MM.1S (cell line): Measurements from ENCODE around the gene VANGL2.

Source experiments
- DNase-seq: peaks from one replicate; pipeline ENCODE4 v3.0.0-alpha.2; 2015
- H2AFZ ChIP-seq: fragments of 300-600 bp; sonication (generic); 2 replicates; pipeline ENCODE4 v1.6.0; 2016; ENCODE audit warnings: antibody characterized with exemption, low read length
- H3F3A ChIP-seq: fragments of 300-600 bp; sonication (generic); 2 replicates; pipeline ENCODE4 v1.6.1; 2016; ENCODE audit warnings: mild to moderate bottlenecking, antibody characterized with exemption, low read length, moderate library complexity, mixed read lengths; ENCODE audit not compliant: insufficient read depth
- H3K27ac ChIP-seq: fragments of 300-600 bp; sonication (generic); 2 replicates; pipeline ENCODE4 v1.5.1; 2016; ENCODE audit warnings: mild to moderate bottlenecking, low read length
- H3K27me3 ChIP-seq: fragments of 300-600 bp; sonication (generic); replicated peaks from 2 replicates; pipeline ENCODE4 v1.6.0; 2016; ENCODE audit warnings: low read length; ENCODE audit not compliant: insufficient read depth
- H3K36me3 ChIP-seq: fragments of 300-600 bp; sonication (generic); replicated peaks from 2 replicates; pipeline ENCODE4 v1.6.1; 2016; ENCODE audit warnings: mild to moderate bottlenecking, low read length, mixed read lengths; ENCODE audit not compliant: insufficient read depth
- H3K4me1 ChIP-seq: fragments of 300-600 bp; sonication (generic); 2 replicates; pipeline ENCODE4 v1.6.1; 2016; ENCODE audit warnings: low read length, mixed read lengths
- H3K4me2 ChIP-seq: fragments of 300-600 bp; sonication (generic); 2 replicates; pipeline ENCODE4 v1.6.0; 2016; ENCODE audit warnings: low read depth, low read length
- H3K4me3 ChIP-seq: fragments of 300-600 bp; sonication (generic); 2 replicates; pipeline ENCODE4 v1.5.1; 2016; ENCODE audit warnings: low read length, mixed read lengths
- H3K79me2 ChIP-seq: fragments of 300-600 bp; sonication (generic); 2 replicates; pipeline ENCODE4 v1.6.1; 2016; ENCODE audit warnings: mixed run types, low read length, mixed read lengths
- H3K9ac ChIP-seq: fragments of 300-600 bp; sonication (generic); 2 replicates; pipeline ENCODE4 v1.6.1; 2016; ENCODE audit warnings: low read length, mixed read lengths
- H3K9me2 ChIP-seq: fragments of 300-600 bp; sonication (generic); replicated peaks from 2 replicates; pipeline ENCODE4 v1.6.1; 2016; ENCODE audit warnings: mild to moderate bottlenecking, low read length, mixed read lengths; ENCODE audit not compliant: insufficient read depth
- H3K9me3 ChIP-seq: fragments of 300-600 bp; sonication (generic); replicated peaks from 2 replicates; pipeline ENCODE4 v1.6.1; 2016; ENCODE audit warnings: mild to moderate bottlenecking, low read length, mixed read lengths; ENCODE audit not compliant: insufficient read depth
- H4K20me1 ChIP-seq: fragments of 300-600 bp; sonication (generic); 2 replicates; pipeline ENCODE4 v1.6.1; 2016; ENCODE audit warnings: mild to moderate bottlenecking, low read length, moderate library complexity, mixed read lengths; ENCODE audit not compliant: insufficient read depth
- EZH2 ChIP-seq: fragments of 300-600 bp; sonication (generic); optimal IDR thresholded peaks from 2 replicates; pipeline ENCODE3; 2017; ENCODE audit warnings: low read depth, mild to moderate bottlenecking, antibody characterized with exemption, low read length, mixed read lengths
- EZH2phosphoT487 ChIP-seq: fragments of 300-600 bp; sonication (generic); IDR thresholded peaks from 2 replicates; pipeline ENCODE4 v1.6.1; 2018; ENCODE audit warnings: antibody characterized with exemption, low read length
- TF ChIP-seq, protein P1 (sequence below): fragments of 300-600 bp; sonication (generic); IDR thresholded peaks from 2 replicates; pipeline ENCODE4 v1.5.1; 2016; ENCODE audit warnings: antibody characterized with exemption, low read length, mixed read lengths

The VANGL2 gene

DNA sequence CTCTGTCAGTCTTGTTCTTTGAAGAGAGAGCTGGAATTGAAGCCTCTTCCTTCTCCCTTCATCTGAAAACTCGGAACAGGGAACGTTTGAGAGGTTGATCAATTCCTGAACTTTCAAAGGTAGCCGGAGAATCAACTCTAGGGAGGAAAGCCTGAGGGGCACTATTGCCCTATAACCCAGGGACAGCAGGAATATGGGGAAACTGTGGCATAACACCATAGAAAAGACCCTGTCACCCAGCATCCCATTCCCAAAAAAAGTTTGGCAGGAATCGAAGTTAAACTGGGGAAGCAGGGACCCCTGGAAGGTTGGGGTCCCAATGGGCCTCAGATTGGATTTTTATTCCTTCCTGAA is 38.6 kb upstream of the VANGL2 start:
- H4K20me1 ChIP-seq, result no peaks in the 10 kb centered on the region
- no peak overlapping the region for H3K4me3 ChIP-seq
- H3K79me2 ChIP-seq, result no peaks in the 10 kb centered on the region
- H3K36me3 ChIP-seq, result no peaks in the 10 kb centered on the region; the same call in 1 of the 2 replicates
- no peak overlapping the region for H3K27ac ChIP-seq
- no peaks in the 10 kb centered on the region for H3K27me3 ChIP-seq
- no peaks in the 10 kb centered on the region for H3K9me3 ChIP-seq
- no peaks in the 10 kb centered on the region for H3K4me1 ChIP-seq
- H2AFZ ChIP-seq, result no peak overlapping the region
- no peak for DNase-seq
- no peak overlapping the region for H3K4me2 ChIP-seq
- H3K9ac ChIP-seq, result no peak overlapping the region
- TF ChIP-seq EZH2 (no peak), EZH2phosphoT487 (no peak)
- TF ChIP-seq, protein P1, sequence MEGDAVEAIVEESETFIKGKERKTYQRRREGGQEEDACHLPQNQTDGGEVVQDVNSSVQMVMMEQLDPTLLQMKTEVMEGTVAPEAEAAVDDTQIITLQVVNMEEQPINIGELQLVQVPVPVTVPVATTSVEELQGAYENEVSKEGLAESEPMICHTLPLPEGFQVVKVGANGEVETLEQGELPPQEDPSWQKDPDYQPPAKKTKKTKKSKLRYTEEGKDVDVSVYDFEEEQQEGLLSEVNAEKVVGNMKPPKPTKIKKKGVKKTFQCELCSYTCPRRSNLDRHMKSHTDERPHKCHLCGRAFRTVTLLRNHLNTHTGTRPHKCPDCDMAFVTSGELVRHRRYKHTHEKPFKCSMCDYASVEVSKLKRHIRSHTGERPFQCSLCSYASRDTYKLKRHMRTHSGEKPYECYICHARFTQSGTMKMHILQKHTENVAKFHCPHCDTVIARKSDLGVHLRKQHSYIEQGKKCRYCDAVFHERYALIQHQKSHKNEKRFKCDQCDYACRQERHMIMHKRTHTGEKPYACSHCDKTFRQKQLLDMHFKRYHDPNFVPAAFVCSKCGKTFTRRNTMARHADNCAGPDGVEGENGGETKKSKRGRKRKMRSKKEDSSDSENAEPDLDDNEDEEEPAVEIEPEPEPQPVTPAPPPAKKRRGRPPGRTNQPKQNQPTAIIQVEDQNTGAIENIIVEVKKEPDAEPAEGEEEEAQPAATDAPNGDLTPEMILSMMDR, result no peak
- no peaks in the 10 kb centered on the region for H3F3A ChIP-seq
- no peaks in the 10 kb centered on the region for H3K9me2 ChIP-seq

GRCh38 chr1:160362168-160362957 is 38.0 kb upstream of the VANGL2 start:
- Histone ChIP-seq H3K79me2 (no peaks in the 10 kb centered on the region), H2AFZ (no peak overlapping the region), H3K4me3 (no peak overlapping the region), H3K9me3 (no peaks in the 10 kb centered on the region), H3K4me1 (no peaks in the 10 kb centered on the region), H3K9me2 (no peaks in the 10 kb centered on the region), H3K27me3 (no peaks in the 10 kb centered on the region), H3K9ac (no peak overlapping the region), H3F3A (no peaks in the 10 kb centered on the region), H3K27ac (no peak overlapping the region), H4K20me1 (no peaks in the 10 kb centered on the region), H3K4me2 (no peak overlapping the region), H3K36me3 (no peaks in the 10 kb centered on the region; the same call in 1 of the 2 replicates)
- DNase-seq, result no peak
- TF ChIP-seq, protein P1, result no peak
- no peak for TF ChIP-seq EZH2
- no peak for TF ChIP-seq EZH2phosphoT487

DNA sequence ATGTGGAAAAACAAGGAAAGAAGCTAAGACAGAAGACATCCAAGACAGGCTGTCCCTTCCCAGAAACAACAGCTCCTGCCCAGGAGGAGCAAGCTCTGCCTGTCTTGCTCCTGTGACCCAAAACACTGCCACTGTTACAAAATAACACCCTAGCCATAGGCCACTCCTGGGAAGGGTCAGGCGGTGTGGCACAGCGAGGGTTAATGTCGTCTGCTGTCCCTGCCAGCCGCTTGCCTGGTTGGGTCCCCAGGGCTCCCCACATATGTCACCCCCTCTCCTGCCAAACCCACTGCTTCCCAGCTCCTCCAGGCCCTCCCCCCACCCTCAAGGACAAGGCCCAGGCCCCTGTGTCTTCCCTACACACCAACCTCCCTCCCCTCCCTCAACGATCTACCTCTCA is 37.4 kb upstream of the VANGL2 start:
- H3F3A ChIP-seq, result no peaks in the 10 kb centered on the region
- no peaks in the 10 kb centered on the region for H3K9me2 ChIP-seq
- no peak for DNase-seq
- no peak overlapping the region for H2AFZ ChIP-seq
- no peaks in the 10 kb centered on the region for H3K27me3 ChIP-seq
- no peak overlapping the region for H3K4me3 ChIP-seq
- no peaks in the 10 kb centered on the region; the same call in 1 of the 2 replicates for H3K36me3 ChIP-seq
- no peak overlapping the region for H3K27ac ChIP-seq
- H3K4me2 ChIP-seq, result no peak overlapping the region
- no peaks in the 10 kb centered on the region for H4K20me1 ChIP-seq
- no peaks in the 10 kb centered on the region for H3K79me2 ChIP-seq
- H3K4me1 ChIP-seq, result no peaks in the 10 kb centered on the region
- H3K9ac ChIP-seq, result no peak overlapping the region
- no peaks in the 10 kb centered on the region for H3K9me3 ChIP-seq
- no peak for TF ChIP-seq EZH2
- TF ChIP-seq, protein P1, result no peak
- TF ChIP-seq EZH2phosphoT487, result no peak
